Measurements from ENCODE around the gene RETREG1.

Gene RETREG1

GRCh38 chr5:16573401-16573800 is 43.4 kb downstream of the RETREG1 start:
- no peaks in the 10 kb centered on the region for H4K20me1 ChIP-seq (ENCODE audit: insufficient read depth, low read length)
- no peaks in the 10 kb centered on the region for H3K9me3 ChIP-seq (ENCODE audit: insufficient read depth, low read length, severe bottlenecking)
- no peak overlapping the region for H3K9ac ChIP-seq (ENCODE audit: low read depth, low read length)
- H3K4me2 ChIP-seq (ENCODE audit: insufficient read depth, low read length), result no peak overlapping the region
- H3K79me2 ChIP-seq (ENCODE audit: insufficient read depth, low read length), result no peaks in the 10 kb centered on the region
- no peaks in the 10 kb centered on the region for H3K36me3 ChIP-seq (ENCODE audit: insufficient read depth, low read length)
- H3K4me3 ChIP-seq (ENCODE audit: low read depth in 1 of 2, low read length in 2 of 2), result no peak overlapping the region
- H3K27ac ChIP-seq (ENCODE audit: low read length), result no peak overlapping the region
- no peaks in the 10 kb centered on the region for H3K4me1 ChIP-seq (ENCODE audit: insufficient read depth, low read length)
- H2AFZ ChIP-seq (ENCODE audit: low read depth, low read length), result no peak overlapping the region
- no peak for ATAC-seq (ENCODE audit: insufficient read depth, low read depth)
- no peak for DNase-seq
- TF ChIP-seq CTCF (IDR thresholded peaks at IDR 0.05; ENCODE audit: borderline replicate concordance, extremely low read depth, low read length, poor library complexity, severe bottlenecking) (no peak), EZH2 (IDR thresholded peaks at IDR 0.05; ENCODE audit: borderline replicate concordance, low read depth, low read length, severe bottlenecking) (no peak)
- H3K27me3 ChIP-seq (ENCODE audit: insufficient read depth, low read length, poor library complexity), result no peaks in the 10 kb centered on the region

DNA sequence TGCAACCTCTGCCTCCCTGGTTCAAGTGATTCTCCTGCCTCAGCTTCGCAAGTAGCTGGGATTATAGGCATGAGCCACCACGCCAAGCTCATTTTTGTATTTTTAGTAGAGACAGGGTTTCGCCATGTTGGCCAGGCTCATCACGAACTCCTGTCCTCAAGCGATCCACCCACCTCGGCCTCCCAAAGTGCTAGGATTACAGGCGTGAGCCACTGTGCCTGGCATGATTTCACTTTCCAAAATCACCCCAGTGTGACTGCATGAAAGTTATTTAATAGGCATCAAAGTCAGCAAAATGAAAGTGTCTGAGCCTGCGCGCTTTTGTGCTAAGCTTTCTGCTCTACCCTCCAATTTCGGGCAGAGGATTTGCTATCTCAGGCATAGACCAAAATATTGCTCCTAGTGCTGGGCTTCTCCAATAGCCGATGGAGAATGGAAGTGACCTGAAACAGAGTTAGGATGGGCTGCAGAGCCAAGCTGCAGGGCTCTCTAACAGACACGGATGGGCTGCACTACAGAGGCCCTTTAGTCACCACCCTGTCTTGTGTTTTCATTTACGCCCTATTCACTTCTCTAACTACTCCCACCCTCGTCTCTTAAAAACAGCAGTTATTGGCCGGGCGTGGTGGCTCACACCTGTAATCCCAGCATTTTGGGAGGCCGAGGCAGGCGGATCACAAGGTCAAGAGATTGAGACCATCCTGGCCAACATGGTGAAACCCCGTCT is 44.3 kb downstream of the RETREG1 start:
- no peak for ATAC-seq (ENCODE audit: insufficient read depth, low read depth)
- Histone ChIP-seq H4K20me1 (ENCODE audit: insufficient read depth, low read length) (no peaks in the 10 kb centered on the region), H3K27ac (ENCODE audit: low read length) (no peak overlapping the region), H3K79me2 (ENCODE audit: insufficient read depth, low read length) (no peaks in the 10 kb centered on the region), H3K9me3 (ENCODE audit: insufficient read depth, low read length, severe bottlenecking) (no peaks in the 10 kb centered on the region), H2AFZ (ENCODE audit: low read depth, low read length) (no peak overlapping the region), H3K36me3 (ENCODE audit: insufficient read depth, low read length) (no peaks in the 10 kb centered on the region), H3K27me3 (ENCODE audit: insufficient read depth, low read length, poor library complexity) (no peaks in the 10 kb centered on the region), H3K4me3 (ENCODE audit: low read depth in 1 of 2, low read length in 2 of 2) (no peak overlapping the region), H3K4me1 (ENCODE audit: insufficient read depth, low read length) (no peaks in the 10 kb centered on the region), H3K9ac (ENCODE audit: low read depth, low read length) (no peak overlapping the region), H3K4me2 (ENCODE audit: insufficient read depth, low read length) (no peak overlapping the region)
- TF ChIP-seq CTCF (IDR thresholded peaks at IDR 0.05; ENCODE audit: borderline replicate concordance, extremely low read depth, low read length, poor library complexity, severe bottlenecking) (no peak), EZH2 (IDR thresholded peaks at IDR 0.05; ENCODE audit: borderline replicate concordance, low read depth, low read length, severe bottlenecking) (no peak)
- DNase-seq, result no peak

DNA sequence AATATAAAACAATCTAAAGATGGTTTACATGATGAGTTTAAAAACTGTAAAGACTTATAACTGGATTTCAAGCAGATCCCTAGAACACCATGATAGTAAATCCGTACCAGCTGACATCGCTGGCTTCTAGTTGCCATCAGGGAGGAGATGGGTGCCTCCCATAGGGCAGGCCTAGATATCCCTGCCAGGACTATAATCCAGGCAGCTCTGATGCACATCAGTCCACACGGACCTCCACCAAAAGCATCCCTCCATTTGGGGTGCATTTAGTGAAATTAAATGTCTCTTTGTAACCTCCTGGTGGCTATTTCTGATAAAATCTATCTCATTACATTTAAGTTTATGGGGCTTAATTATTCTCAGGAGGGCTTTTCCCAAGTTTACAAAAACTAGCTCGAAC is 45.8 kb downstream of the RETREG1 start:
- Histone ChIP-seq H3K36me3 (ENCODE audit: insufficient read depth, low read length) (no peaks in the 10 kb centered on the region), H4K20me1 (ENCODE audit: insufficient read depth, low read length) (no peaks in the 10 kb centered on the region), H3K9me3 (ENCODE audit: insufficient read depth, low read length, severe bottlenecking) (no peaks in the 10 kb centered on the region), H2AFZ (ENCODE audit: low read depth, low read length) (no peak overlapping the region), H3K4me3 (ENCODE audit: low read depth in 1 of 2, low read length in 2 of 2) (no peak overlapping the region), H3K4me2 (ENCODE audit: insufficient read depth, low read length) (no peak overlapping the region), H3K79me2 (ENCODE audit: insufficient read depth, low read length) (no peaks in the 10 kb centered on the region), H3K9ac (ENCODE audit: low read depth, low read length) (no peak overlapping the region), H3K27ac (ENCODE audit: low read length) (no peak overlapping the region), H3K27me3 (ENCODE audit: insufficient read depth, low read length, poor library complexity) (no peaks in the 10 kb centered on the region), H3K4me1 (ENCODE audit: insufficient read depth, low read length) (no peaks in the 10 kb centered on the region)
- DNase-seq (no peak), ATAC-seq (ENCODE audit: insufficient read depth, low read depth) (no peak)
- no peak for TF ChIP-seq CTCF (IDR thresholded peaks at IDR 0.05; ENCODE audit: borderline replicate concordance, extremely low read depth, low read length, poor library complexity, severe bottlenecking)
